DMS114 treated with DMSO at 0.1 percent for 48 hours (cell line): ENCODE results near the gene PLXNA2.

Experiments used
- DNase-seq: peaks from one replicate; lab custom pipeline; 2025; ENCODE audit not compliant: unreplicated experiment; lab: John Stamatoyannopoulos, UW

PLXNA2 gene

GRCh38 chr1:208243967-208244916 is at the start of gene PLXNA2:
Gene PLXNA2 (minus strand): TSS chr1:208244384. CDS start chr1:208217922, 26,462 bp downstream.
- DNase-seq: peak; percentile 7

- no peak for DNase-seq
Observed at GRCh38 chr1:208292908-208293307, 48.7 kb upstream of the PLXNA2 start.

GRCh38 chr1:208291923-208292711 is 47.9 kb upstream of the PLXNA2 start:
- DNase-seq: no peak

GRCh38 chr1:208291129-208291528 is 46.9 kb upstream of the PLXNA2 start:
- no peak for DNase-seq

- DNase-seq: no peak
Observed at GRCh38 chr1:208289716-208290115, 45.5 kb upstream of the PLXNA2 start.

- no peak for DNase-seq
Observed at GRCh38 chr1:208288495-208288894, 44.3 kb upstream of the PLXNA2 start.

- no peak for DNase-seq
Observed at GRCh38 chr1:208280681-208281450, 36.7 kb upstream of the PLXNA2 start.

- no peak for DNase-seq
Observed at GRCh38 chr1:208279826-208280588, 35.8 kb upstream of the PLXNA2 start.

GRCh38 chr1:208278638-208279037 is 34.5 kb upstream of the PLXNA2 start:
- DNase-seq: no peak

- no peak for DNase-seq
Observed at GRCh38 chr1:208276757-208277435, 32.7 kb upstream of the PLXNA2 start.

- no peak for DNase-seq
Observed at GRCh38 chr1:208275083-208275482, 30.9 kb upstream of the PLXNA2 start.

GRCh38 chr1:208273386-208274017 is 29.3 kb upstream of the PLXNA2 start:
- no peak for DNase-seq

- no peak for DNase-seq
Observed at GRCh38 chr1:208272713-208273112, 28.5 kb upstream of the PLXNA2 start.

- no peak for DNase-seq
Observed at GRCh38 chr1:208272311-208272710, 28.1 kb upstream of the PLXNA2 start.

- no peak for DNase-seq
Observed at GRCh38 chr1:208271236-208271635, 27.1 kb upstream of the PLXNA2 start.

- no peak for DNase-seq
Observed at GRCh38 chr1:208270651-208271141, 26.5 kb upstream of the PLXNA2 start.

- DNase-seq: no peak
Observed at GRCh38 chr1:208269338-208269666, 25.1 kb upstream of the PLXNA2 start.

GRCh38 chr1:208268541-208269337 is 24.6 kb upstream of the PLXNA2 start:
- no peak for DNase-seq

- DNase-seq: no peak
Observed at GRCh38 chr1:208265525-208265924, 21.3 kb upstream of the PLXNA2 start.
